GM04503 (cell line): ENCODE results near the gene SRA1.
A peak's percentile ranks its signal among the peaks of the same experiment; 100 is the strongest.

Experiments used
- DNase-seq: peaks from one replicate; pipeline ENCODE4 v3.0.0-alpha.2; 2012; ENCODE audit warnings: low read depth

SRA1 gene

GRCh38 chr5:140550147-140551079, 6.9 kb downstream of the SRA1 start:
- DNase-seq, result no peak

DNA sequence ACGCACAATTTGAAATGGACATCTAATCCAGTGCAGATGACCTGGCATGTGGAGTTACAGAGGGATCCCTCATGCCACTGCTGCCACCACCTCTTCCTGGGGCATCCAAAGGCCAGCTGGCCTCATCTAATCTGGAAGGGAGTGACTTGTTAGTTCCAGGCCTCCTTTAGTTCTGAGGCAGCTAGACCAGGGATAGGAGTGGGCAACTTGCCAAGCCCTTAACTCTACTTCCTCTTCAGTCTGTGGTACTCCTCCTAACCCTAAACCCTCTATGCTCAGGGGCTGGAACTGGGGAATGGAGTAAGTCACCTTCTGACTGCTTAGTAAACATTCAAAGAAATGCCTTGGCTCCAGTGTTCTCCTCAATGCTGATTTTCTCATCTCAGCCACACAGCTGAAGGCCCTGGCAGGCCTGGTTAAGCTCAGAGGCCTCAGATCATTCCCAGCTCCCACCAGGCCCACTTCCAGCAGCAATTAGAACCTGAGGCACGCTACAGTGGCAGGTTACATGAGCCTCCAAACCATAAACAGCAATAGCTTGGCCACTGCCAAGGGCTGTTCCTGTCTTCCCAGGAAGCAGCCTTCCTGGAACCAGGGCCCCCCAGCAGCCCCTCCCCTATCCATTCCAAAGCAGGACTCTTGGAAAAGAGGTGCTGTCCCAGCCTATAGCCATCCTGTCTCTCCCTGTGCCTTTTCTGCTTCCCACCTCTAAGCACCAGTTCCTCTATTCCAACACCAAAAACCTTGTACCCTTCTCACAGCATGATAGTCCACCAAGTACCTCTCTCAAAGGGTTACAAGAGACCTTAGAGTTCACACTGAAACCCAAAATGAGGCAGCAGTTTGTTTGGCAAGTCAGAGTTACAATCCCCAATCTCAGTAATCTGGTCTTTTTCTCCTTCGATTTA, 7.8 kb downstream of the SRA1 start:
- no peak for DNase-seq

GRCh38 chr5:140548791-140549190, 8.5 kb downstream of the SRA1 start:
- DNase-seq, result no peak

- DNase-seq, result no peak
Measured at GRCh38 chr5:140548300-140548688, 9.0 kb downstream of the SRA1 start.

DNA sequence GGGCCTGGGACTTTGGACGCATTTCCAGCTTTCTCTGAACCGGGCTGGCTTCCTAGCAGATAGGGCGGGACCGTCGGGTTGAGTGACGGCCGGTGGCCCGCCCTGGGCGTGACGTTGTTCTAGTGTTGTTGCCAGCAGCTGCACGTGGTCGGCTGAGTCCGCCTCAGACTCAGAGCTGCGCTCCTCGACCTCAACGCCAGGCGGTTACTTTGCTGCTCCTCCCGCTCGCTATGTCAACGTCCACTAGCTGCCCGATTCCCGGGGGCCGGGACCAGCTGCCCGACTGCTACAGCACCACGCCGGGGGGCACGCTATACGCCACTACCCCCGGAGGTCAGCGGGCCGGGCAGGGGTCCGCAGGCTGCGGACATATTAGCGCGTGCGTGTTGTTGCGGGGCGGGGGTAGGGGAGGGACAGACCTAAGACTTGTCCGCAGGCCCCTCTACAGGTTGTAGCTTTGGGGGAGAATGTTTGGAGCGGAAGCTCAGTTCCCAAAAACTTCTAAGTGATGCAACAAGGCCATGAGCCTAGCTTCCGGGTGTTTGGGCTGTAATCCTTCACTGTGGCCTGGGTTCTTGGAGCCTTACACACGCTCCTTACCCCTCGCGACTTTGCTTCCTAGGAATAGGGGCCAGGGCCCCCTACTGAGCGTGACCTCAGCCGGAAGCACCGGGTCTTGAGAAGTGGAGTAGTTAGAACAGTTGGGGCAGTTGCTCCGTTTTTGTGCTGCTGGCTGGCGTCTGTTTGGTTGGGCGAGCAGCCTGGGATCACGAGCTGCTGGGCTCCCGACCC, 9.6 kb downstream of the SRA1 start, which contains the start of gene EIF4EBP3:
Gene EIF4EBP3, plus strand, starts transcription at position 155 of the 792 bp plus-strand sequence. Its CDS starts 76 bp downstream, at position 231.
- DNase-seq, result peak; percentile 72

- DNase-seq, result no peak
Measured at GRCh38 chr5:140546851-140547507, 10.3 kb downstream of the SRA1 start.

DNA sequence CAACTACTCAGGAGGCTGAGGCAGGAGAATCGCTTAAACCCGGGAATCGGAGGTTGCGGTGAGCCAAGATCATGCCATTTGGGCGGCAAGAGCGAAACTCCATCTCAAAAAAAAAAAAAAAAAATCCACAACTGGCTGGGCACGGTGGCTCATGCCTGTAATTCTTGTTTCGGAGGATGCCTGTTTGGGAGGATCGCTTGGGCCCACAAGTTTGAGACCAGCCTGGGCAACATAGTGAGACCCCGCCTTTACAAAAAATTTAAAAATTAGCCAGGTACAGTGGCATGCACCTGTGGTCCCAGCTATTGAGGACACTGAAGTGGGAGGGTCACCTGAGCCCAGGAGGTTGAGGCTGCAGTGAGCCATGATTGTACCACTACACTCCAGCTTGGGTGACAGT, 11.7 kb downstream of the SRA1 start:
- no peak for DNase-seq

DNA sequence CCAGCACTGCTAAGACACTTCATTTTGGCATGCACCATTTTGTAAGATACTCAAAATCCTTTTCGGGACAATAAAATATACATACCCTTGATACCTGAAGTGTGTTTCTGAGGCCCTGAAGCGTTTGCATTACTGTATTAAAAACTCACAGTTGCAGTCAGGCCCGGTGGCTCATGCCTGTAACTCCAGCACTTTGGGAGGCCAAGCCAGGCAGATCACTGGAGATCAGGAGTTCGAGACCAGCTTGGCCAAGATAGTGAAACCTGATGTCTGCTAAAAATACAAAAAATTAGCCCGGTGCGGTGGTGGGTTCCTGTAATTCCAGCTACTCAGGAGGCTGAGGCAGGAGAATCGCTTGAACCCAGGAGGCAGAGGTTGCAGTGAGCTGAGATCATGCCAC, 12.3 kb downstream of the SRA1 start:
- DNase-seq, result no peak

DNA sequence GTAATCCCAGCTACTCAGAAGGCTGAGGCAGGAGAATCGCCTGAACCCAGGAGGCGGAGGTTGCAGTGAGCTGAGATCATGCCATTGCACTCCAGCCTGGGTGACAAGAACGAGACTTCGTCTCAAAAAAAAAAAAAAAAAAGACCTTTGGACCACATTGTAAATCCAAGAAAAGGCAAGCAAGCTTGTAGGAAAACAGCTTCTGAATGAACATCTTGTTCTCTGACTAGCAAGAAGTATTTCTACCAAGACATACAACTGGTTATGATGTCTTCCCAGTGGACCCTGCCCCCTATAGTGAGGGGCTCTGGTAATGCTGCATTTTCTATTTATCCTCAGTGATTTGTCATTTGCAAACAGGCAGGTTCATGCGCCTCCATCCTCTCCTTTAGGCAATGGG, 14.3 kb downstream of the SRA1 start:
- DNase-seq, result no peak

- no peak for DNase-seq
Measured at GRCh38 chr5:140540227-140540626, 17.0 kb downstream of the SRA1 start.

GRCh38 chr5:140524003-140524402, 33.3 kb downstream of the SRA1 start:
- DNase-seq, result no peak

DNA sequence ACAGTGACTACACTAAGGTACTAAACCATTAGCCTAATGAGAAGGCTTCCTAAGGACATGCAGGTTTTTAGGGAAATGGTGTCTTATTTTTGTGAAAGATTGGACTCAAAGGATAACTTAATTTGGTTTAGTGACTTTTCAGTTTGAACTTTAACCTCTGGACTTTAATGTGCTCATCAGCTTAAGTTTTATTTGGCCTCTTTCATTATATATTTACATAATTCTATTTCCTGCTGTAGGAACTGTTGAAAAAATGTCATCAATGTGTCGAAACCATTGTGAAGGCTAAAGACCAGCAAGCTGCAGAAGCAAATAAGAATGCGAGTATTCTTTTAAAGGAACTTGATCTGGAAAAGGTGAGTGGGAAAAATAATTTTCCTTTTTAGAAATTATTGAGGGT, 44.1 kb downstream of the SRA1 start:
- no peak for DNase-seq

DNA sequence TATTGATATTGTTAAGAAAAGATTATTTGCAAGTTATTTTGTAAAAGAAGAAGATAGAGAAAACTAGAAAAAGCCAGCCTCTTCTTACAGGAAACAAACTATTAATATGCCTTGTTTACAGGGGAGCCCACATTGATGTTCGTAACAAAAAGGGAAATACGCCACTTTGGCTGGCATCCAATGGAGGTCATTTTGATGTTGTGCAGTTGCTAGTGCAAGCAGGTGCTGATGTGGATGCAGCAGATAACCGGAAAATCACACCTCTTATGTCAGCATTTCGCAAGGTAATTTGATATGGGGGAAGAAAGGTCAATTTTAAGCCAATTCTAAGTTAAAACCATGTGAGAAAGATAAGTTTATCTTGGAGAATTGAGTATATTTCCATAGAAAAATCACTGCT, 47.4 kb downstream of the SRA1 start:
- DNase-seq, result no peak

DNA sequence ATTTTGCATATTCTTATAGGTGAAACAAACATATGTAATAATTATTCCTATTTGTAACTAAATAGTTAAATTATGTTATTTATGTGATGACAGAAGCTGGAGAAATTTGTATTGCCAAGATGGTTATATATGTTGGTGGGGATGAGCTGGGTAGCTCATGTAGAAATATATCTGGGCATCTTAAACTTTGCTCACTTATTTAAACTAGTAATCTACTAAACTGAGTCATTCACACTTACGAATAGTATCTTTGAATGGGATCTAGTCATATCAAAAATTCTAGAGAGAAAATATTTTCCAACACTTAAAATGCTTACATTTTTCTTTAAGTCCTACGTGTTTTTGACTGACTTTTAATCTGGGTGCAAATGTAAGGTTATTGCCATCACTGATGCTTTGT, 54.4 kb downstream of the SRA1 start:
- no peak for DNase-seq
